GM18858 (cell line): ENCODE results near the gene BDNF.

Experiments used
- ATAC-seq: cut with Tn5 transposase; IDR thresholded peaks from one replicate; pipeline ENCODE4 v1.9.1; 2021; ENCODE audit not compliant: unreplicated experiment

Gene BDNF

GRCh38 chr11:27707676-27708075 is 7.4 kb upstream of the BDNF start:
- no peak for ATAC-seq

GRCh38 chr11:27705873-27706820 is 5.9 kb upstream of the BDNF start:
- ATAC-seq, result peak; percentile 75

GRCh38 chr11:27703481-27703880 is 3.2 kb upstream of the BDNF start:
- no peak for ATAC-seq

GRCh38 chr11:27702811-27703210 is 2.6 kb upstream of the BDNF start:
- no peak for ATAC-seq

- ATAC-seq, result no peak
These were observed 1.3 kb upstream of the BDNF start for GRCh38 chr11:27701355-27702105.

GRCh38 chr11:27699926-27700350 is 317 bp downstream of the BDNF start:
- ATAC-seq, result no peak

GRCh38 chr11:27699242-27699925 is 871 bp downstream of the BDNF start:
- ATAC-seq, result no peak

- ATAC-seq, result peak; percentile 57
These were observed 1.4 kb downstream of the BDNF start for GRCh38 chr11:27698872-27699241.

- ATAC-seq, result no peak
These were observed 2.5 kb downstream of the BDNF start for GRCh38 chr11:27697679-27698275.

GRCh38 chr11:27696961-27697360 is 3.3 kb downstream of the BDNF start:
- ATAC-seq, result no peak

- no peak for ATAC-seq
These were observed 4.1 kb downstream of the BDNF start for GRCh38 chr11:27696115-27696514.

- ATAC-seq, result no peak
These were observed 5.3 kb downstream of the BDNF start for GRCh38 chr11:27694992-27695391.

GRCh38 chr11:27693398-27693797 is 6.9 kb downstream of the BDNF start:
- ATAC-seq, result no peak

GRCh38 chr11:27692781-27693180 is 7.5 kb downstream of the BDNF start:
- no peak for ATAC-seq

- no peak for ATAC-seq
These were observed 12.2 kb downstream of the BDNF start for GRCh38 chr11:27688076-27688475.

- no peak for ATAC-seq
These were observed 18.6 kb downstream of the BDNF start for GRCh38 chr11:27681664-27682063.

GRCh38 chr11:27679136-27680015 is 20.9 kb downstream of the BDNF start:
- no peak for ATAC-seq

- no peak for ATAC-seq
These were observed 22.0 kb downstream of the BDNF start for GRCh38 chr11:27678242-27678641.

- ATAC-seq, result no peak
These were observed 23.1 kb downstream of the BDNF start for GRCh38 chr11:27677108-27677507.
